Ovary (tissue), 3 donors: ENCODE measurements around the gene PCBP2.

Experiments
- CTCF ChIP-seq, 3 donors: fragments of 450-650 bp in 2 of 3; fragments of 200-600 bp in 1 of 3; IDR thresholded peaks; one replicate each; pipeline versions ENCODE4 v1.5.1 to v1.8.0; 2016 to 2022; ENCODE audit warnings: antibody characterized with exemption in 3 of 3, mild to moderate bottlenecking in 1 of 3
- EP300 ChIP-seq: sonication (generic); formaldehyde crosslinking; IDR thresholded peaks from one replicate; pipeline ENCODE4 v1.6.1; 2017; ENCODE audit warnings: antibody characterized with exemption
- donor health status: DM: no; HTN: no; CAD: no.

- no peak for TF ChIP-seq EP300
- TF ChIP-seq CTCF (IDR thresholded peaks at IDR 0.05): no peak
Observed at GRCh38 chr12:53481939-53482586, 30.2 kb downstream of the PCBP2 start.
